ENCODE data around the gene DPCD.

GRCh38 chr10:101644002-101644401 is 55.9 kb downstream of the DPCD start:
- TF ChIP-seq POLR2A (IDR thresholded peaks at IDR 0.05; ENCODE audit: extremely low read depth, insufficient read length): no peak
- no peak for TF ChIP-seq CTCF (IDR thresholded peaks at IDR 0.05; ENCODE audit: low read depth, low read length)
- TF ChIP-seq MAX (IDR thresholded peaks at IDR 0.05; ENCODE audit: low read depth, low read length): no peak

Data from NB4 (cell line).